ENCODE data around the gene LYPD5.

- TF ChIP-seq ATF2 (CRISPR knock-in tag; IDR thresholded peaks at IDR 0.05; ENCODE audit: borderline replicate concordance, low read depth) (no peak), TCF7 (CRISPR knock-in tag; IDR thresholded peaks at IDR 0.05; ENCODE audit: low read depth) (no peak), TEAD1 (CRISPR knock-in tag; IDR thresholded peaks at IDR 0.05) (no peak), TP53 (CRISPR knock-in tag; IDR thresholded peaks at IDR 0.05) (no peak), MAX (CRISPR knock-in tag; IDR thresholded peaks at IDR 0.05) (no peak), SP1 (CRISPR knock-in tag; conservative IDR thresholded peaks at IDR 0.05) (no peak), ZNF219 (CRISPR knock-in tag; IDR thresholded peaks at IDR 0.05; ENCODE audit: borderline replicate concordance) (no peak), CTCF (IDR thresholded peaks at IDR 0.05) (no peak), NFE2L1 (CRISPR knock-in tag; IDR thresholded peaks at IDR 0.05) (no peak), USF2 (CRISPR knock-in tag; IDR thresholded peaks at IDR 0.05) (no peak), ATF3 (CRISPR knock-in tag; conservative IDR thresholded peaks at IDR 0.05) (no peak), ZBTB43 (CRISPR knock-in tag; IDR thresholded peaks at IDR 0.05) (no peak), TEAD4 (CRISPR knock-in tag; IDR thresholded peaks at IDR 0.05) (no peak)
Measured at GRCh38 chr19:43804432-43804831, 2.2 kb upstream of the LYPD5 start.

All from WTC11 (cell line).